Prostate gland (tissue), 2 donors: ENCODE data around the gene SMYD3. TPM values are rescaled to one million over a fixed set of nuclear protein-coding genes. Genes with fewer than 3 reads are reported as not detected.
A peak's percentile ranks its signal among the peaks of the same experiment; 100 is the strongest.

ENCODE experiments used
- DNase-seq: peaks from one replicate; pipeline ENCODE4 v3.0.0-alpha.2; 2019; ENCODE audit warnings: low spot score
- H3K27ac ChIP-seq, 2 donors: fragments of 200-600 bp; sonication (generic); 2 replicates each; pipeline ENCODE4 v1.5.1; 2017 to 2019
- H3K27me3 ChIP-seq: fragments of 200-600 bp; sonication (generic); replicated peaks from 2 replicates; pipeline ENCODE4 v1.5.1; 2019; ENCODE audit not compliant: insufficient read depth
- H3K36me3 ChIP-seq, 2 donors: fragments of 200-600 bp; sonication (generic); 1 replicate in 1 of 2; 2 replicates in 1 of 2; pipeline versions ENCODE4 v1.5.1 to v1.8.1; 2017 to 2019
- H3K4me1 ChIP-seq: fragments of 200-600 bp; sonication (generic); replicated peaks from 2 replicates; pipeline ENCODE4 v1.5.1; 2019
- H3K4me3 ChIP-seq, 2 donors: fragments of 200-600 bp; sonication (generic); 2 replicates each; pipeline ENCODE4 v1.5.1; 2017 to 2019
- H3K9me3 ChIP-seq: fragments of 200-600 bp; sonication (generic); 2 replicates; pipeline ENCODE4 v1.5.1; 2017
- POLR2A ChIP-seq: fragments of 450-650 bp; IDR thresholded peaks from one replicate; pipeline ENCODE4 v1.6.1; 2016; ENCODE audit warnings: antibody characterized with exemption, mild to moderate bottlenecking
- POLR2AphosphoS5 ChIP-seq: sonication (generic); formaldehyde crosslinking; IDR thresholded peaks from one replicate; pipeline ENCODE4 v1.6.1; 2017; ENCODE audit warnings: antibody characterized with exemption
- WGBS: methylation state at CpG from one replicate; pipeline ENCODE4 v1.1.5; 2018; 5-methylcytosine and 5-hydroxymethylcytosine counted together
- intact Hi-C: fragments of 100-400 bp; cut with DNase I; formaldehyde crosslinking; loops from one replicate; pipeline ENCODE4 v1.14.2; 2022
- total RNA-seq, 2 donors: library from RNA; depleted of rRNA; stranded (reverse); fragments of >200 nt; gene quantifications; one replicate each; pipeline ENCODE4 v1.1.0, GENCODE V29; 2016
- TF ChIP-seq, protein P1 (sequence below), 4 experiments: fragments of 200-600 bp in 2 of 4; fragments of 450-650 bp in 2 of 4; sonication (generic) in 2 of 4; IDR thresholded peaks; 1 replicate in 3 of 4; 2 replicates in 1 of 4; pipeline ENCODE4 v1.5.1; 2016 to 2019; ENCODE audit warnings: antibody characterized with exemption in 4 of 4, mild to moderate bottlenecking in 2 of 4, moderate library complexity in 2 of 4

Gene SMYD3
- total RNA-seq, 2 donors from 2014 or later: 19.8 to 23.9 TPM

DNA sequence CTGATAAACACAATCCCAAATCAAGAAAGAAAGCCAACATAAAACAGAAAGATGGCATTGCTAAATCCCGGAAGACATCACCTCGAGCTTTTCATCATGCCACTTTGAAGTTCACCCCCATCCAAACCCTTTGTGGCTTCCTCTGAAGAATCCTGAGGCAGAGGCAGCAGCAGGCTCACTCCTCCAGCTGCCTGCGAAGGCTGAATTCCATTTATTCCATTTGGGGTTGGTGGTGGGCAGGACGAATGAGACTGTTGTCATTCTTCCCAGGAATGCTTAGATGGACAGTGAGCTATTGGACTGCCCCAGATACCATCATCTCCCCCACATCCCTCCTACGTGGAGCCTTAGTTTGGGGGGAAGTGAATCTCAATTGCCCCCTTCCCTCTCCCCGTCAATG is 437.5 kb downstream of the SMYD3 start:
- H3K36me3 ChIP-seq: no peaks in the 10 kb centered on the region
- TF ChIP-seq POLR2AphosphoS5 (no peak), POLR2A (no peak)
- TF ChIP-seq, protein P1, sequence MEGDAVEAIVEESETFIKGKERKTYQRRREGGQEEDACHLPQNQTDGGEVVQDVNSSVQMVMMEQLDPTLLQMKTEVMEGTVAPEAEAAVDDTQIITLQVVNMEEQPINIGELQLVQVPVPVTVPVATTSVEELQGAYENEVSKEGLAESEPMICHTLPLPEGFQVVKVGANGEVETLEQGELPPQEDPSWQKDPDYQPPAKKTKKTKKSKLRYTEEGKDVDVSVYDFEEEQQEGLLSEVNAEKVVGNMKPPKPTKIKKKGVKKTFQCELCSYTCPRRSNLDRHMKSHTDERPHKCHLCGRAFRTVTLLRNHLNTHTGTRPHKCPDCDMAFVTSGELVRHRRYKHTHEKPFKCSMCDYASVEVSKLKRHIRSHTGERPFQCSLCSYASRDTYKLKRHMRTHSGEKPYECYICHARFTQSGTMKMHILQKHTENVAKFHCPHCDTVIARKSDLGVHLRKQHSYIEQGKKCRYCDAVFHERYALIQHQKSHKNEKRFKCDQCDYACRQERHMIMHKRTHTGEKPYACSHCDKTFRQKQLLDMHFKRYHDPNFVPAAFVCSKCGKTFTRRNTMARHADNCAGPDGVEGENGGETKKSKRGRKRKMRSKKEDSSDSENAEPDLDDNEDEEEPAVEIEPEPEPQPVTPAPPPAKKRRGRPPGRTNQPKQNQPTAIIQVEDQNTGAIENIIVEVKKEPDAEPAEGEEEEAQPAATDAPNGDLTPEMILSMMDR (IDR thresholded peaks at IDR 0.05): no peak
- H3K4me1 ChIP-seq: no peaks in the 10 kb centered on the region
- DNase-seq: no peak
- WGBS: 96% methylated on average over 6 of the region's 6 CpGs
- no peak overlapping the region for H3K4me3 ChIP-seq
- intact Hi-C loops: no loop called here
- H3K27me3 ChIP-seq: no peaks in the 10 kb centered on the region
- H3K9me3 ChIP-seq: no peaks in the 10 kb centered on the region
- no peak overlapping the region for H3K27ac ChIP-seq

DNA sequence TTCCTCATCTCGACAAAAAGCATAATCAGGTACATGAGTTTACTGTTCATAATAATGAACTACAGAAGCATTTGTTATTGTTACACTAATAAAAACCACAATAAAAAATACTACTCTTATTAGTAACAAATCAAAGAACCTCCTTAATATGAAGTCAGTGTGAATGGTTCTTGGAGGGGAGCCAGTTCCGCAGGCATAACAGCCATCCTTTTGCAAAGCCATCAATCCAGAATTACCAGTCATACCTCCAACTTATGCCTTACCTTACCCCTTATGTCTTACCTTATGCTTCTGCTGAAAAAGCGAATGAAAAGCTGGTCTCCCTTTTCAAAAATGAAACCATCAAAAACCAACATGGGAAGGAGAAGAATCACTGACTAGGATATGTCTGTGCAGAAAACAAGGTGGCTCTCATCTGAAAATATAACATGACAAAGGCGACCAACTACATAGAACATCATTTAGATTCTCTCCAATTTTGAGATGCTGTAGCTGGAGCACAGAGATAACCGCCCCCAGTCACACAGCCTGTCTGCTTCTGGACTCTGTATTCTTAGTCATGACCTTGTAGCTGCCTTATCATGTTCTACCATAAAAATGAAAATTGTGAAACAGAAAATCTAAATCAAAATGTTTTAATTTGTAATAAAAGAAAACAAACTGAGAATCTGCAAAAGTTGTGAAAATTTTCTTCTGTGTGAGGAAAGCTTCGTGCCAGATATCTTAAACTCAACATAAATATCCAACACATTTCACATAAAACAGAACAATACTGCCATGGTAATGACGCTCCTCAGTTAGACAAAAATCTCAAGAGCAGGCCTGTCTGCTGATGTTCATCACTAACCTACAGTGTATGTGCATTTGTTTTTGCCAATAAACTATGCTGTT is 438.2 kb downstream of the SMYD3 start:
- DNase-seq: peak; percentile 9
- intact Hi-C loops: no loop called here
- no peak overlapping the region for H3K4me3 ChIP-seq
- no peaks in the 10 kb centered on the region for H3K4me1 ChIP-seq
- no peaks in the 10 kb centered on the region for H3K36me3 ChIP-seq
- no peak overlapping the region for H3K27ac ChIP-seq
- H3K9me3 ChIP-seq: no peaks in the 10 kb centered on the region
- 75% methylated on average over 7 of the region's 7 CpGs for WGBS
- no peaks in the 10 kb centered on the region for H3K27me3 ChIP-seq
- TF ChIP-seq POLR2AphosphoS5 (no peak), POLR2A (no peak)
- TF ChIP-seq, protein P1 (IDR thresholded peaks at IDR 0.05): no peak

DNA sequence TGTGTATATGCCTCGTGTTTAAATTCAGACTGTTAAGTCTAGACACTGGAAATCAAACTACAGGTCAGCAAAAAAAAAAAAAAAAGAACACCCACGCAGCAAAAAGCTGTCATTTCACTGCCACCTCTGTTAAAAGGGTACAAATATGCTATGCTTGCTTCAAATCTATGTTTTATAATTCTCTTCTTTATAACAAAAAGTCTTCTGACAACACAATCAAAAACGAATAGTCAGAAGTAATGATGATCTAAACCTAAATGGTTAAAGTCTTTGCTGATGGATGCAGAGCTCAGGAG is 438.9 kb downstream of the SMYD3 start:
- no peak overlapping the region for H3K27ac ChIP-seq
- WGBS: 84% methylated on average over 3 of the region's 3 CpGs
- no peak for TF ChIP-seq POLR2AphosphoS5
- TF ChIP-seq, protein P1 (IDR thresholded peaks at IDR 0.05): no peak
- no peak for TF ChIP-seq POLR2A
- no peak for DNase-seq
- H3K36me3 ChIP-seq: no peaks in the 10 kb centered on the region
- H3K4me3 ChIP-seq: no peak overlapping the region
- no peaks in the 10 kb centered on the region for H3K9me3 ChIP-seq
- intact Hi-C loops: no loop called here
- no peaks in the 10 kb centered on the region for H3K4me1 ChIP-seq
- no peaks in the 10 kb centered on the region for H3K27me3 ChIP-seq

DNA sequence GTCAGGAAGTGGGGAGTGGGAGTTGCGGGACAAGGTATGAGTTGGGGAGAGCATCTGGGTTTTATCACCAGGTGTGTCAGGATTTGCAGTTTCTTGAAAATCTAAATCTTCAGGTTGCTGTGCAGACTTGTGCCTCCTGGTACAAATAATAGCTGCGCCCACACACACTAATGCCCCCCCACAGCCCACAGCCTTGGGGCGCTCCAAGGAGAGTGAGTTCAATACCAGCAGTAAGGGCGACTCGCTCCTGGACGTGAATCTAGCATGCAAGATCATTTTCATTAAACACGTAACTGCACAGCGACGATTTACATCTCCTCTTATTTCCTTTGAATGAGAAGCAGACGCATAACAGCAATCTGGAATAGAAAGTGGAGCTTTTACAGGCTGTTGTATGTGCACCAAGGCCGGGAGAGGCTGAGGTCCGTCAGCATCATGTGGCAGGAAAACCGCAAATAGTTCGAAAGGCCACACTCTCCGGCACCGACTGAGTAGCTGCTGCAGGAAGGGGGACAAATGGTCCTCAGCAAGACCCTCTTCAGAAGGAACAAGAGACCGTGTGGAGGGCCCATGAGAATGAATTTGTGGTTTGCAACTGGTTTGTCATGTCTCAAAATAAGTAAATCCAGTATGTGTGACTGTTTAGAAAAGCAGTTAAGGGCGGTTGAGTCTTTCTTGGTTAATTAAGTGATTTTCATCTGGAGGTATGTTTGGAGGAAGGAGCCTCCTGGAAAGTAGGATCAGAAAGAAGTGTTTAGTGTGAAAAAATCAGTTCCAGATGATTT is 439.5 kb downstream of the SMYD3 start:
- intact Hi-C loops: no loop called here
- H3K36me3 ChIP-seq: no peaks in the 10 kb centered on the region

More for the DNA sequence above, 439.5 kb downstream of the SMYD3 start:
- no peak for DNase-seq
- Histone ChIP-seq H3K9me3 (no peaks in the 10 kb centered on the region), H3K4me1 (no peaks in the 10 kb centered on the region), H3K27me3 (no peaks in the 10 kb centered on the region), H3K4me3 (no peak overlapping the region), H3K27ac (no peak overlapping the region)
- TF ChIP-seq POLR2AphosphoS5 (no peak), POLR2A (no peak)
- TF ChIP-seq, protein P1 (IDR thresholded peaks at IDR 0.05): no peak
- 87% methylated on average over 18 of the region's 18 CpGs for WGBS
